ENCODE data around the gene ITPR2.

GRCh38 chr12:26338586-26339572, 494.1 kb downstream of the ITPR2 start:
- TF ChIP-seq CTCF (IDR thresholded peaks at IDR 0.05) (no peak), POLR2A (IDR thresholded peaks at IDR 0.05) (no peak)

Data from adrenal gland (tissue), 5 donors.